Measurements from ENCODE around the gene PAK2. TPM values are rescaled to one million over a fixed set of nuclear protein-coding genes. Genes with fewer than 3 reads are reported as not detected.
A peak's percentile ranks its signal among the peaks of the same experiment; 100 is the strongest.

The PAK2 gene
- total and polyA plus RNA-seq, 9 of the 15 experiments (the other 6 are each of a cell fraction or from before 2014, with no cell fraction given) = 13.2 to 72.4 (median 35.7) TPM

DNA sequence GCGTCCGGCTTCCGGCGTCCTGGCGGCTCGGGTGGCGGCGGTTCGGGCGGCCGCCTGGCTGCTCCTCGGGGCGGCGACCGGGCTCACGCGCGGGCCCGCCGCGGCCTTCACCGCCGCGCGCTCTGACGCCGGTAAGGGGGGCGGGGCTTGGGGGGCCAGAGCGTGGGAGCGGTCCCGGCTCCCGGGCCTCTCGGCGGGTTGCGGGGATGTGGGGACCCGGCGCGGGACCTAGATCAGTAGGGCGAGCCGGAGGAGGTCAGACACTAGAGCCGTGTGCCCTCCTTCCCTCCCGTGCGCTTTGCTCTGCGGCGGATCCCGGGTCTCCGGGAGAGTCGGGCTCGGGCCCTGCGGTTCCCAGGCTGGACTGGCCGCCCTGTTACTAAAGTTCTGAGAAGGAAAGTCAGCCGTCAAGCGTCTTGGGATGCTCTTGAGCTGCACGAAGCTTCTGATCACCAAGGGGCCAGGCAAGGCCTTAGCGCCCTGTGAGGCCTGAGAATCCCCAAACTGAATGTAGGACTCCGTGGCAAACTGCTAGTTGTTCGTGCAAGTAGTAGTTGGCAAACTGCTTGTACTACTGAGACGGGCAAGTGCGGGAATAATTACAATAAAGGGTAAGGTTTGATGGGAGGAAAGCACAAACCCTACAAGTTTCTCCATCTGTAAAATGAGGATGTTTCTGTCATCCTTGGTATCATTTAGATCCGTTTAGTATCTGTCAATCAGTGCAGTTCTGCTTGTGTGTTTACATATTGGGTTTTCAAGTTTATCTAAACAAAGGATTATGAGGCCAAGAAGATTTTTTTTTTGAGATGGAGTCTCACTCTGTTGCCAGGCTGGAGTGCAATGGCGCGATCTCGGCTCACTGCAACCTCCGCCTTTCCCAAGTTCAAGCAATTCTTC lies 26.9 kb upstream of the PAK2 start:
- peak overlapping the region; percentile 58 for H3K4me3 ChIP-seq
- intact Hi-C loops (cut with micrococcal nuclease) (loop anchor here (10.0 kb wide), 1 partner anchor 232 kb away; the partner anchor contains the start of gene NCBP2), in situ Hi-C loops (cut with MboI) (no loop called here)
- POLR2A ChIA-PET = interaction anchor here (0.6 to 1.6 kb wide), 5 partner anchors 13 to 994 kb away, joined by 3 to 6 read pairs (median 3); partner anchors contain the start of gene PAK2
- H3K27me3 ChIP-seq (ENCODE audit: control insufficient read depth in 2 of 2, insufficient read depth in 2 of 2, low read length in 2 of 2) = no peaks in the 10 kb centered on the region
- CTCF ChIA-PET (ENCODE audit: low intra/inter-chr PET ratio) = no interaction called here
- H4K20me1 ChIP-seq (replicated peaks; ENCODE audit: control insufficient read depth, insufficient read depth, low read length) = no peaks in the 10 kb centered on the region
- ATAC-seq (peak; percentile 82), FAIRE-seq (peak; percentile 37), DNase-seq (ENCODE audit: extremely low read depth in 1 of 4, low spot score in 3 of 4) (peak in 2 of 4 experiments; percentile 85)
- peak overlapping the region; percentile 94 for H3K4me2 ChIP-seq (ENCODE audit: insufficient read depth, low read length)
- TSS peak; percentile 80 for BruUV-seq (replicated peaks)
- H3K9ac ChIP-seq (ENCODE audit: insufficient read depth in 1 of 2, low read depth in 2 of 2, low read length in 2 of 2) = peak overlapping the region; percentile 69 to 99
- peaks cover 10 to 21% of the 10 kb centered on the region in 2 experiments for H3K4me1 ChIP-seq (replicated peaks in 1 of 2; ENCODE audit: control insufficient read depth in 2 of 2, insufficient read depth in 2 of 2, low read length in 2 of 2)
- H3K27ac ChIP-seq (ENCODE audit: extremely low read depth, low read depth, low read length) = peak overlapping the region; percentile 70
- H3K79me2 ChIP-seq (ENCODE audit: control insufficient read depth, insufficient read depth, low read length) = peaks cover 10% of the 10 kb centered on the region
- no peaks in the 10 kb centered on the region for H3K9me3 ChIP-seq (replicated peaks; ENCODE audit: control insufficient read depth, insufficient read depth, low read depth, low read length)
- no peaks in the 10 kb centered on the region for H3K36me3 ChIP-seq (ENCODE audit: control insufficient read depth, insufficient read depth, low read length)
- peak overlapping the region; percentile 85 for H2AFZ ChIP-seq (ENCODE audit: low read depth, low read length)
- 7% methylated on average over 52 of the region's 64 CpGs for WGBS (ENCODE audit: insufficient coverage, low coverage, missing lambda C conversion rate)
- no peaks in the 10 kb centered on the region for H3K9me1 ChIP-seq (ENCODE audit: control insufficient read depth, insufficient read depth, low read length)
- TF ChIP-seq MEIS2 (IDR thresholded peaks at IDR 0.05; ENCODE audit: partially characterized antibody) (peak; percentile 37), RB1 (IDR thresholded peaks at IDR 0.05; ENCODE audit: low read depth) (0 out of 2 replicates have a peak, but pooled peaks have one; percentile 12), TEAD1 (CRISPR knock-in tag; IDR thresholded peaks at IDR 0.05) (0 out of 4 replicates have a peak, but pooled peaks of 1 of the 2 experiments have one; percentile 23), TCF7L2 (IDR thresholded peaks at IDR 0.05; ENCODE audit: low read depth, low read length) (no peak), KDM1A (IDR thresholded peaks at IDR 0.05) (peak in 1 of 2 experiments; percentile 12; a peak in 1 of 4 replicates), POLR2G (IDR thresholded peaks at IDR 0.05; ENCODE audit: low read depth, low read length) (peak; percentile 9), ASH1L (IDR thresholded peaks at IDR 0.05; ENCODE audit: borderline replicate concordance, low read depth, partially characterized antibody) (no peak), ELF1 (tag; IDR thresholded peaks at IDR 0.05) (0 out of 2 replicates have a peak, but pooled peaks have one; percentile 7), GABPA (tag; conservative IDR thresholded peaks at IDR 0.05; ENCODE audit: low read depth) (peak; percentile 6)
- TF ChIP-seq, protein P1, sequence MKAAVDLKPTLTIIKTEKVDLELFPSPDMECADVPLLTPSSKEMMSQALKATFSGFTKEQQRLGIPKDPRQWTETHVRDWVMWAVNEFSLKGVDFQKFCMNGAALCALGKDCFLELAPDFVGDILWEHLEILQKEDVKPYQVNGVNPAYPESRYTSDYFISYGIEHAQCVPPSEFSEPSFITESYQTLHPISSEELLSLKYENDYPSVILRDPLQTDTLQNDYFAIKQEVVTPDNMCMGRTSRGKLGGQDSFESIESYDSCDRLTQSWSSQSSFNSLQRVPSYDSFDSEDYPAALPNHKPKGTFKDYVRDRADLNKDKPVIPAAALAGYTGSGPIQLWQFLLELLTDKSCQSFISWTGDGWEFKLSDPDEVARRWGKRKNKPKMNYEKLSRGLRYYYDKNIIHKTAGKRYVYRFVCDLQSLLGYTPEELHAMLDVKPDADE (conservative IDR thresholded peaks at IDR 0.05; ENCODE audit: control insufficient read depth, low read depth, low read length) = 0 out of 2 replicates have a peak, but pooled peaks have one; percentile 18
- TF ChIP-seq, protein P2, sequence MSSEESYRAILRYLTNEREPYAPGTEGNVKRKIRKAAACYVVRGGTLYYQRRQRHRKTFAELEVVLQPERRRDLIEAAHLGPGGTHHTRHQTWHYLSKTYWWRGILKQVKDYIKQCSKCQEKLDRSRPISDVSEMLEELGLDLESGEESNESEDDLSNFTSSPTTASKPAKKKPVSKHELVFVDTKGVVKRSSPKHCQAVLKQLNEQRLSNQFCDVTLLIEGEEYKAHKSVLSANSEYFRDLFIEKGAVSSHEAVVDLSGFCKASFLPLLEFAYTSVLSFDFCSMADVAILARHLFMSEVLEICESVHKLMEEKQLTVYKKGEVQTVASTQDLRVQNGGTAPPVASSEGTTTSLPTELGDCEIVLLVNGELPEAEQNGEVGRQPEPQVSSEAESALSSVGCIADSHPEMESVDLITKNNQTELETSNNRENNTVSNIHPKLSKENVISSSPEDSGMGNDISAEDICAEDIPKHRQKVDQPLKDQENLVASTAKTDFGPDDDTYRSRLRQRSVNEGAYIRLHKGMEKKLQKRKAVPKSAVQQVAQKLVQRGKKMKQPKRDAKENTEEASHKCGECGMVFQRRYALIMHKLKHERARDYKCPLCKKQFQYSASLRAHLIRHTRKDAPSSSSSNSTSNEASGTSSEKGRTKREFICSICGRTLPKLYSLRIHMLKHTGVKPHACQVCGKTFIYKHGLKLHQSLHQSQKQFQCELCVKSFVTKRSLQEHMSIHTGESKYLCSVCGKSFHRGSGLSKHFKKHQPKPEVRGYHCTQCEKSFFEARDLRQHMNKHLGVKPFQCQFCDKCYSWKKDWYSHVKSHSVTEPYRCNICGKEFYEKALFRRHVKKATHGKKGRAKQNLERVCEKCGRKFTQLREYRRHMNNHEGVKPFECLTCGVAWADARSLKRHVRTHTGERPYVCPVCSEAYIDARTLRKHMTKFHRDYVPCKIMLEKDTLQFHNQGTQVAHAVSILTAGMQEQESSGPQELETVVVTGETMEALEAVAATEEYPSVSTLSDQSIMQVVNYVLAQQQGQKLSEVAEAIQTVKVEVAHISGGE (CRISPR knock-in tag; IDR thresholded peaks at IDR 0.05) = peak in 1 of 3 experiments; percentile 69; a peak in 1 of 6 replicates
- TF ChIP-seq, protein P3, sequence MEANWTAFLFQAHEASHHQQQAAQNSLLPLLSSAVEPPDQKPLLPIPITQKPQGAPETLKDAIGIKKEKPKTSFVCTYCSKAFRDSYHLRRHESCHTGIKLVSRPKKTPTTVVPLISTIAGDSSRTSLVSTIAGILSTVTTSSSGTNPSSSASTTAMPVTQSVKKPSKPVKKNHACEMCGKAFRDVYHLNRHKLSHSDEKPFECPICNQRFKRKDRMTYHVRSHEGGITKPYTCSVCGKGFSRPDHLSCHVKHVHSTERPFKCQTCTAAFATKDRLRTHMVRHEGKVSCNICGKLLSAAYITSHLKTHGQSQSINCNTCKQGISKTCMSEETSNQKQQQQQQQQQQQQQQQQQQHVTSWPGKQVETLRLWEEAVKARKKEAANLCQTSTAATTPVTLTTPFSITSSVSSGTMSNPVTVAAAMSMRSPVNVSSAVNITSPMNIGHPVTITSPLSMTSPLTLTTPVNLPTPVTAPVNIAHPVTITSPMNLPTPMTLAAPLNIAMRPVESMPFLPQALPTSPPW (CRISPR knock-in tag; IDR thresholded peaks at IDR 0.05) = peak; percentile 53
